ENCODE data around the gene CST4.

GRCh38 chr20:23636908-23637281 lies 51.9 kb downstream of the CST4 start:
- TF ChIP-seq CEBPB (IDR thresholded peaks at IDR 0.05) (no peak), CREB1 (IDR thresholded peaks at IDR 0.05; ENCODE audit: low read depth) (no peak), REST (IDR thresholded peaks at IDR 0.05; ENCODE audit: low read depth) (no peak), TAF1 (IDR thresholded peaks at IDR 0.05; ENCODE audit: low read depth) (no peak), EP300 (IDR thresholded peaks at IDR 0.05; ENCODE audit: borderline replicate concordance) (no peak), YY1 (IDR thresholded peaks at IDR 0.05; ENCODE audit: low read depth) (no peak), MAX (IDR thresholded peaks at IDR 0.05) (no peak), EGR1 (IDR thresholded peaks at IDR 0.05) (no peak), TEAD4 (IDR thresholded peaks at IDR 0.05) (no peak), RAD21 (IDR thresholded peaks at IDR 0.05; ENCODE audit: low read depth) (no peak), FOXM1 (IDR thresholded peaks at IDR 0.05; ENCODE audit: borderline replicate concordance, low read depth) (no peak), TCF12 (IDR thresholded peaks at IDR 0.05; ENCODE audit: low read depth) (no peak)
- TF ChIP-seq, protein P1, sequence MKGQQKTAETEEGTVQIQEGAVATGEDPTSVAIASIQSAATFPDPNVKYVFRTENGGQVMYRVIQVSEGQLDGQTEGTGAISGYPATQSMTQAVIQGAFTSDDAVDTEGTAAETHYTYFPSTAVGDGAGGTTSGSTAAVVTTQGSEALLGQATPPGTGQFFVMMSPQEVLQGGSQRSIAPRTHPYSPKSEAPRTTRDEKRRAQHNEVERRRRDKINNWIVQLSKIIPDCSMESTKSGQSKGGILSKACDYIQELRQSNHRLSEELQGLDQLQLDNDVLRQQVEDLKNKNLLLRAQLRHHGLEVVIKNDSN (IDR thresholded peaks at IDR 0.05) = no peak
